Choroid plexus epithelial cell (primary cell): ENCODE data around the gene LSM11.

ENCODE experiments used
- DNase-seq: peaks from one replicate; pipeline ENCODE4 v3.0.0-alpha.2; 2010; ENCODE audit warnings: low read depth
- H3K4me3 ChIP-seq: 2 replicates; pipeline ENCODE4 v1.5.1; 2011; ENCODE audit warnings: low read depth, mild to moderate bottlenecking, control low read depth, low read length, moderate library complexity
- CTCF ChIP-seq: conservative IDR thresholded peaks from 2 replicates; pipeline ENCODE4 v1.5.1; 2011; ENCODE audit warnings: low read depth, mild to moderate bottlenecking, control low read depth, inconsistent platforms, low read length, moderate library complexity

LSM11 gene

GRCh38 chr5:157770665-157771064 is 27.2 kb downstream of the LSM11 start:
- no peak for DNase-seq
- TF ChIP-seq CTCF, result no peak
- H3K4me3 ChIP-seq, result no peak overlapping the region

- DNase-seq, result no peak
- no peak for TF ChIP-seq CTCF
- no peak overlapping the region for H3K4me3 ChIP-seq
Measured at GRCh38 chr5:157772127-157772526, 28.6 kb downstream of the LSM11 start.

DNA sequence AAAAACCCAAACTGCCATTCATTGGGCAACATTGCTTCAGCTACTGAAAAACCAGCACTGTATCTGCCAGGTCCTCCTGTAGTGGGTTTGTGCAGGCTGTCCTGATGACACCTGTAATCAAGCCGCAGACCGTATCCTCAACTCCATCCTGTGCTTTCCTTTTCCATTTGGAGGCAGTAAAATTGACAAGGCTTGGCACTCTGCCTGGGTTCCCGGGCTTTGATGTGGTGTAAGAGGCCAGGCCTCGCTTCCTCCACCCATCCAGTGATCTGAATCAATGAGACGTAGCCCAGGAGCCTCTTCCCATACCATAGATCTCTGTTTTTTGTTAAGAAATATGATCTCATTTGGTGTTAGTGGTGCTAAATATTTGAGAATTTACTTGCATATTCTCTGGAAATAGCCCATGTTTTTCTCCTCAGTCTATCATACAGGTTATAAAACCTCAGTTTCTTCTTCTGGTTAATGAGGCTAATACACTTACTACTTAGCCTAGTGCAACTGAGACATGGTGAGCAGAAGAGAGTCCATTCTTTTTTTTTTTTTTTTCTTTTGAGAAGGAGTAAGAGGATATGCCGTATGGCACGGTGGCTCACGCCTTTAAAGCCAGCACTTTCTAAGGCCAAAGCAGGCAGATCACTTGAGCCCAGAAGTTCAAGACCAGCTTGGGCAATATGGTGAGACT is 34.8 kb downstream of the LSM11 start:
- no peak for TF ChIP-seq CTCF
- peak; percentile 67 for DNase-seq

GRCh38 chr5:157779221-157779620 is 35.7 kb downstream of the LSM11 start:
- DNase-seq, result no peak
- H3K4me3 ChIP-seq, result no peak overlapping the region
- no peak for TF ChIP-seq CTCF

More for the DNA sequence above, 34.8 kb downstream of the LSM11 start:
- H3K4me3 ChIP-seq, result no peak overlapping the region

DNA sequence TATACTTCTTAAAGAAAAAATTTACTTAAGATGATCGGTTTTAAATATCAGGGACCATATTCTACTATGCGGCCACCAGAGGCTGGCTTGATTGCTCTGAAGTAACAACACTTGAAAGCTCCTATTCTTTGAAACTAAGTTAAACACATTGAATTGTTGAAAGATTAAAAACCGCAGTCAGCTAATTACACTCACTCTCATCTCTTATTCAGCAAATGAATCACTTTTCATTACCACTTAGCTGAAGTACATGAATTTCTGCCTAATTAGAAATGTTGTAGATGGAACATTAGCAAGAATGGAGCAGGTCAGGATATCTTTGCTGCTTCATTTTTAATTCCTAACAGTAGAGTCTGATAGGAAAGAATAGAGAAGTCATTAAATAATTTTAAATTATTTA is 42.3 kb downstream of the LSM11 start:
- DNase-seq, result no peak
- no peak for TF ChIP-seq CTCF
- H3K4me3 ChIP-seq, result no peak overlapping the region

- H3K4me3 ChIP-seq, result no peak overlapping the region
- no peak for DNase-seq
- no peak for TF ChIP-seq CTCF
Measured at GRCh38 chr5:157793301-157793700, 49.8 kb downstream of the LSM11 start.

DNA sequence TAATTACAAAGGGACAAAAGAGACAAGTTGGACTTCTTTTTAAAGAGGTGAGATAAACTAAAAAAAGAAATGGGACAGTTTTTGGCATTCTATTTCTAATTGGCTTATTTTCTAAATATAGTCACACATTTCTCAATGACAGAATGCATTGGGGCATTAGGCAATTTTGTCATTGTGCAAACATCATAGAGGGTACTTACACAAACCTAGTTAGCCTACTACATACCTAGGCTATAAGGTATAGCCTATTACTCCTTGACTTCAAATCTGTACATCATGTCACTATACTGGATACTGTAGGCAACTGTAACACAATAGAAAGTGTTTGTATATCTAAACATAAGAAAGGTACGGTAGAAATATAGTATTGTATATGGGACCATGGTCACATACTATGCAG is 56.1 kb downstream of the LSM11 start:
- no peak for DNase-seq
- no peak overlapping the region for H3K4me3 ChIP-seq
- no peak for TF ChIP-seq CTCF
